HPDE6-E6E7 (cell line): Measurements from ENCODE around the gene FES.
A peak's percentile ranks its signal among the peaks of the same experiment; 100 is the strongest.
"Not testable (repeated sequence)": the region's sequence is repeated elsewhere in the genome, so short reads cannot be mapped to it uniquely, and the experiment has no call there.

Experiments
- DNase-seq: peaks from one replicate; pipeline ENCODE4 v3.0.0; 2011; ENCODE audit warnings: missing footprints; ENCODE audit errors: extremely low spot score

The FES gene

GRCh38 chr15:90883976-90884718 is at the start of gene FES:
FES (plus strand) TSS chr15:90884504; CDS start chr15:90885046, 542 bp downstream.
- DNase-seq, result no peak

- no peak for DNase-seq
Observed at GRCh38 chr15:90834626-90835025, 49.7 kb upstream of the FES start.

- no peak for DNase-seq
Observed at GRCh38 chr15:90836296-90836871, 47.9 kb upstream of the FES start.

GRCh38 chr15:90837094-90837493 is 47.2 kb upstream of the FES start:
- DNase-seq, result no peak

- DNase-seq, result no peak
Observed at GRCh38 chr15:90838139-90838538, 46.2 kb upstream of the FES start.

GRCh38 chr15:90838544-90838943 is 45.8 kb upstream of the FES start:
- DNase-seq, result no peak

GRCh38 chr15:90839187-90840071 is 44.9 kb upstream of the FES start:
- DNase-seq, result peak; percentile 56

- DNase-seq, result no peak
Observed at GRCh38 chr15:90840157-90840855, 44.0 kb upstream of the FES start.

GRCh38 chr15:90840954-90841353 is 43.4 kb upstream of the FES start:
- no peak for DNase-seq

- no peak for DNase-seq
Observed at GRCh38 chr15:90844696-90845095, 39.6 kb upstream of the FES start.

GRCh38 chr15:90845201-90845949 is 38.9 kb upstream of the FES start:
- DNase-seq, result peak; percentile 48

- DNase-seq, result not testable (repeated sequence)
Observed at GRCh38 chr15:90849424-90849823, 34.9 kb upstream of the FES start.

- DNase-seq, result no peak
Observed at GRCh38 chr15:90851114-90851513, 33.2 kb upstream of the FES start.

- no peak for DNase-seq
Observed at GRCh38 chr15:90851940-90852339, 32.4 kb upstream of the FES start.

- no peak for DNase-seq
Observed at GRCh38 chr15:90855139-90855538, 29.2 kb upstream of the FES start.

GRCh38 chr15:90857337-90857736 is 27.0 kb upstream of the FES start:
- DNase-seq, result no peak

GRCh38 chr15:90857883-90858443 is 26.3 kb upstream of the FES start:
- no peak for DNase-seq

GRCh38 chr15:90859234-90860131 is 24.8 kb upstream of the FES start:
- no peak for DNase-seq

- no peak for DNase-seq
Observed at GRCh38 chr15:90860450-90860849, 23.9 kb upstream of the FES start.
